Neural cell (in vitro differentiated cells): Measurements from ENCODE around the gene USP36. TPM values are rescaled to one million over a fixed set of nuclear protein-coding genes. Genes with fewer than 3 reads are reported as not detected.

Experiments
- H2AFZ ChIP-seq: fragments of 200-600, 300-800 bp; sonication (generic), shearing (Covaris generic); 2 replicates; pipeline ENCODE4 v1.6.0; 2014; ENCODE audit warnings: low read depth, mild to moderate bottlenecking, antibody characterized with exemption, low read length, moderate library complexity
- H3F3A ChIP-seq: fragments of 200-600 bp; shearing (Covaris generic); 2 replicates; pipeline ENCODE4 v1.6.1; 2016; ENCODE audit warnings: mild to moderate bottlenecking, moderate library complexity, mixed read lengths, antibody characterized with exemption, low read length; ENCODE audit not compliant: insufficient read depth, poor library complexity, severe bottlenecking
- H3K27ac ChIP-seq: fragments of 200-600, 300-800 bp; sonication (generic), shearing (Covaris generic); 2 replicates; pipeline ENCODE4 v1.5.1; 2014; ENCODE audit warnings: mild to moderate bottlenecking, low read length, moderate library complexity
- H3K27me3 ChIP-seq: fragments of 300-800, 200-600 bp; sonication (generic), shearing (Covaris generic); 2 replicates; pipeline ENCODE4 v1.6.0; 2014; ENCODE audit warnings: mild to moderate bottlenecking, low read depth, low read length, moderate library complexity; ENCODE audit not compliant: insufficient read depth
- H3K36me3 ChIP-seq: fragments of 300-800, 200-600 bp; sonication (generic), shearing (Covaris generic); 2 replicates; pipeline ENCODE4 v1.5.1; 2014; ENCODE audit warnings: mild to moderate bottlenecking, antibody characterized with exemption, low read length, moderate library complexity; ENCODE audit not compliant: insufficient read depth
- H3K4me2 ChIP-seq: fragments of 300-800, 200-600 bp; sonication (generic), shearing (Covaris generic); 2 replicates; pipeline ENCODE4 v1.6.0; 2014; ENCODE audit warnings: mild to moderate bottlenecking, low read length
- H3K4me3 ChIP-seq: fragments of 300-800, 200-600 bp; sonication (generic), shearing (Covaris generic); 2 replicates; pipeline ENCODE4 v1.5.1; 2014; ENCODE audit warnings: mild to moderate bottlenecking, low read length, moderate library complexity
- H3K79me2 ChIP-seq: fragments of 200-600 bp; shearing (Covaris generic); replicated peaks from 2 replicates; pipeline ENCODE4 v1.6.0; 2014; ENCODE audit warnings: mild to moderate bottlenecking, low read length, moderate library complexity; ENCODE audit not compliant: insufficient read depth
- H3K9ac ChIP-seq: fragments of 300-800, 200-600 bp; sonication (generic), shearing (Covaris generic); 2 replicates; pipeline ENCODE4 v1.6.1; 2016; ENCODE audit warnings: mild to moderate bottlenecking, low read length, mixed read lengths
- H3K9me2 ChIP-seq: fragments of 200-600 bp; shearing (Covaris generic); 2 replicates; pipeline ENCODE4 v1.6.1; 2016; ENCODE audit warnings: mild to moderate bottlenecking, low read length, mixed read lengths; ENCODE audit not compliant: insufficient read depth
- H3K9me3 ChIP-seq: fragments of 200-600, 300-800 bp; sonication (generic), shearing (Covaris generic); 2 replicates; pipeline ENCODE4 v1.6.1; 2016; ENCODE audit warnings: mild to moderate bottlenecking, mixed run types, low read length, moderate library complexity, mixed read lengths
- H4K20me1 ChIP-seq: fragments of 200-600 bp; shearing (Covaris generic); 2 replicates; pipeline ENCODE4 v1.6.1; 2016; ENCODE audit warnings: mild to moderate bottlenecking, mixed run types; ENCODE audit not compliant: insufficient read depth
- EP300 ChIP-seq: fragments of 450-650 bp; conservative IDR thresholded peaks from 2 replicates; pipeline ENCODE4 v1.6.1; 2014; ENCODE audit warnings: antibody characterized with exemption, mild to moderate bottlenecking, moderate library complexity; ENCODE audit not compliant: poor library complexity, severe bottlenecking
- EZH2 ChIP-seq: fragments of 200-600, 300-800 bp; shearing (Covaris generic), sonication (generic); IDR thresholded peaks from 2 replicates; pipeline ENCODE4 v1.6.1; 2014; ENCODE audit warnings: antibody characterized with exemption, low read length, borderline replicate concordance, mild to moderate bottlenecking; ENCODE audit not compliant: insufficient read depth, poor library complexity, severe bottlenecking
- MXI1 ChIP-seq: fragments of 450-650 bp; conservative IDR thresholded peaks from 2 replicates; pipeline ENCODE4 v1.6.1; 2014; ENCODE audit warnings: antibody characterized with exemption, mild to moderate bottlenecking; ENCODE audit not compliant: poor library complexity, severe bottlenecking
- POLR2AphosphoS5 ChIP-seq: IDR thresholded peaks from 2 replicates; pipeline ENCODE4 v1.6.1; 2012
- RAD21 ChIP-seq: fragments of 450-650 bp; conservative IDR thresholded peaks from 2 replicates; pipeline ENCODE4 v1.6.1; 2014; ENCODE audit warnings: antibody characterized with exemption, mild to moderate bottlenecking, moderate library complexity
- SMC3 ChIP-seq: fragments of 450-650 bp; conservative IDR thresholded peaks from 2 replicates; pipeline ENCODE4 v1.6.1; 2014; ENCODE audit warnings: antibody characterized with exemption, mild to moderate bottlenecking, moderate library complexity; ENCODE audit not compliant: poor library complexity
- TAF1 ChIP-seq: IDR thresholded peaks from 2 replicates; pipeline ENCODE4 v1.6.1; 2012; ENCODE audit warnings: low read depth
- polyA plus RNA-seq: library from polyadenylated mRNA; depleted of rRNA; stranded (reverse); fragments of >200 nt; gene quantifications from 2 replicates; pipeline ENCODE4 v1.2.3, GENCODE V29; 2014
- TF ChIP-seq, protein P1 (sequence below): fragments of 450-650 bp; IDR thresholded peaks from 2 replicates; pipeline ENCODE4 v1.5.1; 2014; ENCODE audit warnings: antibody characterized with exemption, mild to moderate bottlenecking, moderate library complexity; ENCODE audit not compliant: poor library complexity, severe bottlenecking
- TF ChIP-seq, protein P2 (sequence below): IDR thresholded peaks from 2 replicates; pipeline ENCODE4 v1.6.1; 2012; ENCODE audit warnings: borderline replicate concordance

USP36 gene
- polyA plus RNA-seq, 1 donor from 2014 or later: 14.4 TPM

DNA sequence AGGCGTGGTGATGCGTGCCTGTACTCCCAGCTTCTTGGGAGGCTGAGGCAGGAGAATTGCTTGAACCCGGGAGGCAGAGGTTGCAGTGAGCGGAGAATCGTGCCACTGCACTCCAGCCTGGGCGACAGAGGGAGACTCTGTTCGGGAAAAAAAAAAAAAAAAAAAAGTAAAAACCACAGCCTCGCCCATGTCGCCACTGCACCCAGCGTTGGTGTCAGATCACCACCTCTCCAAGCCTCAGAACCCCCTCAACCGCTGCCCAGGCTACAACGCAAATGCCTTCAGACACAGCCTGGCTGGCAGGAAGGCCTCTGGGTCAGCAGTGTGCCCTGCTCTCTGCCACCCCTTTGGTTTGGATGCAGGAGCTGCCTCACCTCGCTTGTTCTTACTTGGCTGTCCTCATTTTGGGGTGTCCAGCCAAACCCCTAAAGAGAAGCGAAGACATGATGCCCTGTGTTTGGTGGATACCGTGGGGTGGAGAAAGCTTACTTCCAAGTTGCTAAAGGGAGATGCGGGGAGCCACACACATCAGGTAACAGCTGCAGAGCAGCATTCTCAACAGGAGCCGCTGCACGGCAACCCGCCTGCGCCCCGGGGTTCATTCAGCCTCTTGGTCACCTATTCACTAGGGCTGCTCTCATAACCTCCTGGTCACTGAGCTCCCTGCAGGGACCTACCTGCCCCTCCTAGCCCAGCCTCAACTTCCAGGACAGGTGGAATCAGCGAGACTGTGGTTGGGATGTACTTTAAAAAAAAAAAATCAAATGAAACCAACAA is 45.6 kb downstream of the USP36 start:
- H3F3A ChIP-seq: no peaks in the 10 kb centered on the region
- no peaks in the 10 kb centered on the region for H3K36me3 ChIP-seq
- TF ChIP-seq POLR2AphosphoS5: no peak
- TF ChIP-seq EZH2: no peak
- no peak for TF ChIP-seq RAD21
- TF ChIP-seq TAF1: no peak
- no peak overlapping the region for H3K27ac ChIP-seq
- no peak overlapping the region for H3K4me3 ChIP-seq
- no peak overlapping the region for H2AFZ ChIP-seq
- no peak overlapping the region for H3K4me2 ChIP-seq
- H3K79me2 ChIP-seq: no peaks in the 10 kb centered on the region
- no peaks in the 10 kb centered on the region for H3K9me2 ChIP-seq
- H3K9ac ChIP-seq: no peak overlapping the region
- no peaks in the 10 kb centered on the region for H4K20me1 ChIP-seq
- H3K9me3 ChIP-seq: no peaks in the 10 kb centered on the region
- no peaks in the 10 kb centered on the region for H3K27me3 ChIP-seq

DNA sequence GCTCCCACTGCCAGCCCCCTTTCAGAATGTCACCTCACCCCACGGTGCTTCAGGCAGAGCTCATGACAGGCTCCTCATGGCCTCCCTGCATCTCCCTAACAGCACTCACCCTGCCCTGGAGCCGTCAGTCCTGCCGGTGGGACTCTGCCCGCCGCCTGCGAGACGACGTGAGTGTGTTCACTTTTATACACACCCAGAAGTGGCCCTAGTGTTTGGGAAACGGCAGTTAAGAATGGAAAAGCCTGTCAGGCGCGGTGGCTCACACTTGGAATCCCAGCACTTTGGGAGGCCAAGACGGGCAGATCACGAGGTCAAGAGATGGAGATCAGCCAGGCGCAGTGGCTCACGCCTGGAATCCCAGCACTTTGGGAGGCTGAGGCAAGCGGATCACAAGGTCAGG is 46.2 kb downstream of the USP36 start:
- H3K4me2 ChIP-seq: no peak overlapping the region
- no peaks in the 10 kb centered on the region for H4K20me1 ChIP-seq
- no peaks in the 10 kb centered on the region for H3K9me3 ChIP-seq
- H3K27me3 ChIP-seq: no peaks in the 10 kb centered on the region
- no peak overlapping the region for H3K27ac ChIP-seq
- TF ChIP-seq EZH2 (no peak), EP300 (no peak), POLR2AphosphoS5 (no peak), TAF1 (no peak), MXI1 (no peak), RAD21 (no peak), SMC3 (no peak)
- TF ChIP-seq, protein P1, sequence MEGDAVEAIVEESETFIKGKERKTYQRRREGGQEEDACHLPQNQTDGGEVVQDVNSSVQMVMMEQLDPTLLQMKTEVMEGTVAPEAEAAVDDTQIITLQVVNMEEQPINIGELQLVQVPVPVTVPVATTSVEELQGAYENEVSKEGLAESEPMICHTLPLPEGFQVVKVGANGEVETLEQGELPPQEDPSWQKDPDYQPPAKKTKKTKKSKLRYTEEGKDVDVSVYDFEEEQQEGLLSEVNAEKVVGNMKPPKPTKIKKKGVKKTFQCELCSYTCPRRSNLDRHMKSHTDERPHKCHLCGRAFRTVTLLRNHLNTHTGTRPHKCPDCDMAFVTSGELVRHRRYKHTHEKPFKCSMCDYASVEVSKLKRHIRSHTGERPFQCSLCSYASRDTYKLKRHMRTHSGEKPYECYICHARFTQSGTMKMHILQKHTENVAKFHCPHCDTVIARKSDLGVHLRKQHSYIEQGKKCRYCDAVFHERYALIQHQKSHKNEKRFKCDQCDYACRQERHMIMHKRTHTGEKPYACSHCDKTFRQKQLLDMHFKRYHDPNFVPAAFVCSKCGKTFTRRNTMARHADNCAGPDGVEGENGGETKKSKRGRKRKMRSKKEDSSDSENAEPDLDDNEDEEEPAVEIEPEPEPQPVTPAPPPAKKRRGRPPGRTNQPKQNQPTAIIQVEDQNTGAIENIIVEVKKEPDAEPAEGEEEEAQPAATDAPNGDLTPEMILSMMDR: no peak
- TF ChIP-seq, protein P2, sequence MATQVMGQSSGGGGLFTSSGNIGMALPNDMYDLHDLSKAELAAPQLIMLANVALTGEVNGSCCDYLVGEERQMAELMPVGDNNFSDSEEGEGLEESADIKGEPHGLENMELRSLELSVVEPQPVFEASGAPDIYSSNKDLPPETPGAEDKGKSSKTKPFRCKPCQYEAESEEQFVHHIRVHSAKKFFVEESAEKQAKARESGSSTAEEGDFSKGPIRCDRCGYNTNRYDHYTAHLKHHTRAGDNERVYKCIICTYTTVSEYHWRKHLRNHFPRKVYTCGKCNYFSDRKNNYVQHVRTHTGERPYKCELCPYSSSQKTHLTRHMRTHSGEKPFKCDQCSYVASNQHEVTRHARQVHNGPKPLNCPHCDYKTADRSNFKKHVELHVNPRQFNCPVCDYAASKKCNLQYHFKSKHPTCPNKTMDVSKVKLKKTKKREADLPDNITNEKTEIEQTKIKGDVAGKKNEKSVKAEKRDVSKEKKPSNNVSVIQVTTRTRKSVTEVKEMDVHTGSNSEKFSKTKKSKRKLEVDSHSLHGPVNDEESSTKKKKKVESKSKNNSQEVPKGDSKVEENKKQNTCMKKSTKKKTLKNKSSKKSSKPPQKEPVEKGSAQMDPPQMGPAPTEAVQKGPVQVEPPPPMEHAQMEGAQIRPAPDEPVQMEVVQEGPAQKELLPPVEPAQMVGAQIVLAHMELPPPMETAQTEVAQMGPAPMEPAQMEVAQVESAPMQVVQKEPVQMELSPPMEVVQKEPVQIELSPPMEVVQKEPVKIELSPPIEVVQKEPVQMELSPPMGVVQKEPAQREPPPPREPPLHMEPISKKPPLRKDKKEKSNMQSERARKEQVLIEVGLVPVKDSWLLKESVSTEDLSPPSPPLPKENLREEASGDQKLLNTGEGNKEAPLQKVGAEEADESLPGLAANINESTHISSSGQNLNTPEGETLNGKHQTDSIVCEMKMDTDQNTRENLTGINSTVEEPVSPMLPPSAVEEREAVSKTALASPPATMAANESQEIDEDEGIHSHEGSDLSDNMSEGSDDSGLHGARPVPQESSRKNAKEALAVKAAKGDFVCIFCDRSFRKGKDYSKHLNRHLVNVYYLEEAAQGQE: no peak
- H3F3A ChIP-seq: no peaks in the 10 kb centered on the region
- H3K4me3 ChIP-seq: no peak overlapping the region
- no peaks in the 10 kb centered on the region for H3K9me2 ChIP-seq
- no peaks in the 10 kb centered on the region for H3K79me2 ChIP-seq
- H3K36me3 ChIP-seq: no peaks in the 10 kb centered on the region
- H3K9ac ChIP-seq: no peak overlapping the region
- no peak overlapping the region for H2AFZ ChIP-seq
